HAP-1 (cell line): ENCODE data around the gene CDIP1.
A peak's percentile ranks its signal among the peaks of the same experiment; 100 is the strongest.
"Not testable (repeated sequence)": the region's sequence is repeated elsewhere in the genome, so short reads cannot be mapped to it uniquely, and the experiment has no call there.

ENCODE experiments used
- DNase-seq, 2 experiments: peaks; one replicate each; pipeline ENCODE4 v3.0.0-alpha.2; 2016 to 2020; ENCODE audit warnings: low spot score in 2 of 2
- H3K27me3 ChIP-seq: fragments of 250-450 bp; sonication (Bioruptor Pico); 2 replicates; pipeline ENCODE4 v1.5.1; 2020; ENCODE audit warnings: low read depth, mild to moderate bottlenecking, moderate library complexity
- H3K36me3 ChIP-seq: fragments of 250-450 bp; sonication (Bioruptor Pico); replicated peaks from 2 replicates; pipeline ENCODE4 v1.5.1; 2020; ENCODE audit warnings: mild to moderate bottlenecking
- H3K4me1 ChIP-seq: fragments of 250-450 bp; sonication (Bioruptor Pico); 2 replicates; pipeline ENCODE4 v1.5.1; 2020; ENCODE audit warnings: mild to moderate bottlenecking
- H3K4me3 ChIP-seq: fragments of 250-450 bp; sonication (Bioruptor Pico); 2 replicates; pipeline ENCODE4 v1.5.1; 2020; ENCODE audit warnings: mild to moderate bottlenecking, moderate library complexity
- H3K9me3 ChIP-seq: fragments of 250-450 bp; sonication (Bioruptor Pico); 2 replicates; pipeline ENCODE4 v1.5.1; 2020; ENCODE audit warnings: mild to moderate bottlenecking, moderate library complexity
- in situ Hi-C: fragments of 300-500 bp; cut with MboI; formaldehyde crosslinking; loops from 3 replicates; pipeline ENCODE4 v1.14.3; 2020; ENCODE audit warnings: low sequenced_read_pairs, inconsistent platforms, mixed read lengths

CDIP1 gene

GRCh38 chr16:4538350-4539235, at the start of gene CDIP1:
CDIP1 (minus strand) TSS chr16:4538773; CDS start chr16:4514130, 24,643 bp downstream.
- Histone ChIP-seq H3K27me3 (no peaks in the 10 kb centered on the region), H3K4me3 (peak within 1 kb of the TSS; percentile 56), H3K36me3 (no peaks in the 10 kb centered on the region; the same call in 1 of the 2 replicates), H3K4me1 (peaks cover 7% of the 10 kb centered on the region), H3K9me3 (peaks cover 12% of the 10 kb centered on the region)
- in situ Hi-C loops: no loop called here
- peak; percentile 89 to 97 for DNase-seq

- Histone ChIP-seq H3K36me3 (no peaks in the 10 kb centered on the region), H3K27me3 (peaks cover 6% of the 10 kb centered on the region; the same call in 1 of the 2 replicates), H3K9me3 (no peaks in the 10 kb centered on the region; the same call in 1 of the 2 replicates), H3K4me3 (no peak overlapping the region), H3K4me1 (no peaks in the 10 kb centered on the region)
- in situ Hi-C loops: loop anchor here (5.0 kb wide), 1 partner anchor 69 kb away; no protein-coding TSS in a partner anchor
- DNase-seq: no peak
Measured at GRCh38 chr16:4586291-4586690, 47.7 kb upstream of the CDIP1 start.

GRCh38 chr16:4583906-4584305, 45.3 kb upstream of the CDIP1 start:
- in situ Hi-C loops: no loop called here
- peaks cover 6% of the 10 kb centered on the region; the same call in 1 of the 2 replicates for H3K27me3 ChIP-seq
- H3K9me3 ChIP-seq: no peaks in the 10 kb centered on the region; the same call in 1 of the 2 replicates
- no peaks in the 10 kb centered on the region for H3K4me1 ChIP-seq
- H3K4me3 ChIP-seq: no peak overlapping the region
- H3K36me3 ChIP-seq: no peaks in the 10 kb centered on the region
- DNase-seq: no peak

GRCh38 chr16:4580250-4580649, 41.7 kb upstream of the CDIP1 start:
- no peaks in the 10 kb centered on the region for H3K36me3 ChIP-seq
- H3K4me3 ChIP-seq: no peak overlapping the region
- no peaks in the 10 kb centered on the region for H3K27me3 ChIP-seq
- H3K9me3 ChIP-seq: no peaks in the 10 kb centered on the region
- in situ Hi-C loops: no loop called here
- DNase-seq: no peak
- no peaks in the 10 kb centered on the region for H3K4me1 ChIP-seq

- in situ Hi-C loops: no loop called here
- Histone ChIP-seq H3K27me3 (no peaks in the 10 kb centered on the region), H3K4me3 (no peak overlapping the region), H3K36me3 (no peaks in the 10 kb centered on the region), H3K9me3 (no peaks in the 10 kb centered on the region), H3K4me1 (no peaks in the 10 kb centered on the region)
- no peak for DNase-seq
Measured at GRCh38 chr16:4578961-4579530, 40.5 kb upstream of the CDIP1 start.

GRCh38 chr16:4576008-4576407, 37.4 kb upstream of the CDIP1 start:
- H3K4me3 ChIP-seq: no peak overlapping the region
- in situ Hi-C loops: no loop called here
- H3K27me3 ChIP-seq: no peaks in the 10 kb centered on the region
- H3K36me3 ChIP-seq: no peaks in the 10 kb centered on the region
- no peaks in the 10 kb centered on the region for H3K4me1 ChIP-seq
- H3K9me3 ChIP-seq: no peaks in the 10 kb centered on the region
- DNase-seq: no peak

- no peak for DNase-seq
- Histone ChIP-seq H3K27me3 (no peaks in the 10 kb centered on the region), H3K4me1 (no peaks in the 10 kb centered on the region), H3K36me3 (no peaks in the 10 kb centered on the region), H3K9me3 (no peaks in the 10 kb centered on the region), H3K4me3 (no peak overlapping the region)
- in situ Hi-C loops: no loop called here
Measured at GRCh38 chr16:4574919-4575705, 36.5 kb upstream of the CDIP1 start.

GRCh38 chr16:4573926-4574325, 35.4 kb upstream of the CDIP1 start:
- H3K27me3 ChIP-seq, H3K36me3 ChIP-seq, H3K9me3 ChIP-seq, H3K4me1 ChIP-seq, in situ Hi-C loops, H3K4me3 ChIP-seq, DNase-seq: not testable (repeated sequence)

- no peak for DNase-seq
- no peaks in the 10 kb centered on the region for H3K9me3 ChIP-seq
- no peaks in the 10 kb centered on the region for H3K36me3 ChIP-seq
- H3K4me3 ChIP-seq: no peak overlapping the region
- no peaks in the 10 kb centered on the region for H3K4me1 ChIP-seq
- H3K27me3 ChIP-seq: no peaks in the 10 kb centered on the region
- in situ Hi-C loops: no loop called here
Measured at GRCh38 chr16:4572715-4573114, 34.1 kb upstream of the CDIP1 start.

- in situ Hi-C loops: no loop called here
- no peak for DNase-seq
Measured at GRCh38 chr16:4570688-4571321, 32.2 kb upstream of the CDIP1 start.

GRCh38 chr16:4570086-4570485, 31.5 kb upstream of the CDIP1 start:
- no peak for DNase-seq
- Histone ChIP-seq H3K4me3 (no peak overlapping the region), H3K4me1 (no peaks in the 10 kb centered on the region), H3K9me3 (no peaks in the 10 kb centered on the region), H3K27me3 (no peaks in the 10 kb centered on the region), H3K36me3 (no peaks in the 10 kb centered on the region)
- in situ Hi-C loops: no loop called here

More at GRCh38 chr16:4570688-4571321, 32.2 kb upstream of the CDIP1 start:
- H3K4me1 ChIP-seq: no peaks in the 10 kb centered on the region
- no peaks in the 10 kb centered on the region for H3K27me3 ChIP-seq
- H3K4me3 ChIP-seq: no peak overlapping the region
- H3K36me3 ChIP-seq: no peaks in the 10 kb centered on the region
- no peaks in the 10 kb centered on the region for H3K9me3 ChIP-seq

GRCh38 chr16:4566144-4566543, 27.6 kb upstream of the CDIP1 start:
- H3K36me3 ChIP-seq: no peaks in the 10 kb centered on the region
- H3K27me3 ChIP-seq: no peaks in the 10 kb centered on the region
- no peak overlapping the region for H3K4me3 ChIP-seq
- in situ Hi-C loops: no loop called here
- H3K9me3 ChIP-seq: no peaks in the 10 kb centered on the region
- DNase-seq: no peak
- no peaks in the 10 kb centered on the region for H3K4me1 ChIP-seq

GRCh38 chr16:4564661-4565267, 26.2 kb upstream of the CDIP1 start:
- H3K36me3 ChIP-seq: no peaks in the 10 kb centered on the region
- no peak for DNase-seq
- in situ Hi-C loops: no loop called here
- H3K4me3 ChIP-seq: no peak overlapping the region
- H3K4me1 ChIP-seq: no peaks in the 10 kb centered on the region
- no peaks in the 10 kb centered on the region for H3K9me3 ChIP-seq
- H3K27me3 ChIP-seq: peaks cover under 1% of the 10 kb centered on the region; the same call in 1 of the 2 replicates
